ENCODE results near the gene BABAM2.

DNA sequence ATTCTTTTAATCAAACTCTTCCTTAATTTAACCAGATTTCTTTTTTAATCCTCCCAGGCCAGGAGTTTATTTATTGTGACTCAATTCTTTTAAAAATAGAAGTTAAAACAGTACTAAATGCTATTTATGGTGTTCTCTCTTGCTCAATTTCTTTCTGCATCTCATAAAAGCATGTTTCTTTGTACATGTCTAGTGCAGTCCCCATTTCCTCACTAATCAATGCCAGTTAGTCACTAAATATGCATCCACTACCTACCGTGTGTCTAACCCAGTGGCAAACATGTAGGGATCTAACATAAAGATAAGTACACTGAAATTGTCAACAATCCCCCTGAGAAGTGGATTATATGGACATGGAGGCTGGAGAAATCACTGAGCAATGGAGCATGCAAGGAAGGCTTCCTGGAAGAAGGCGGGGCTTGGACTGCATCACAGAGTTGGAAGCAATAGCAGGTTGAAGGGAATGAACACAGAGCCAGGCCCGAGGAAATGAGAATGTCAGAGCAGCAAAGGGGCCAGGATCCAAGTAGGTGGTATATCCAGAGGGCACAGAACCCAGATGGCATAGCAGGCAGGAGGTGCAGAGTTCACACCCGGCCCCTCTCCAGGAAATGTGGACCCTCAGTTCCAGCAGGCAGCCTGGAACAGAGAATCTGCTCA is 396.9 kb downstream of the BABAM2 start:
- TF ChIP-seq, protein P1, sequence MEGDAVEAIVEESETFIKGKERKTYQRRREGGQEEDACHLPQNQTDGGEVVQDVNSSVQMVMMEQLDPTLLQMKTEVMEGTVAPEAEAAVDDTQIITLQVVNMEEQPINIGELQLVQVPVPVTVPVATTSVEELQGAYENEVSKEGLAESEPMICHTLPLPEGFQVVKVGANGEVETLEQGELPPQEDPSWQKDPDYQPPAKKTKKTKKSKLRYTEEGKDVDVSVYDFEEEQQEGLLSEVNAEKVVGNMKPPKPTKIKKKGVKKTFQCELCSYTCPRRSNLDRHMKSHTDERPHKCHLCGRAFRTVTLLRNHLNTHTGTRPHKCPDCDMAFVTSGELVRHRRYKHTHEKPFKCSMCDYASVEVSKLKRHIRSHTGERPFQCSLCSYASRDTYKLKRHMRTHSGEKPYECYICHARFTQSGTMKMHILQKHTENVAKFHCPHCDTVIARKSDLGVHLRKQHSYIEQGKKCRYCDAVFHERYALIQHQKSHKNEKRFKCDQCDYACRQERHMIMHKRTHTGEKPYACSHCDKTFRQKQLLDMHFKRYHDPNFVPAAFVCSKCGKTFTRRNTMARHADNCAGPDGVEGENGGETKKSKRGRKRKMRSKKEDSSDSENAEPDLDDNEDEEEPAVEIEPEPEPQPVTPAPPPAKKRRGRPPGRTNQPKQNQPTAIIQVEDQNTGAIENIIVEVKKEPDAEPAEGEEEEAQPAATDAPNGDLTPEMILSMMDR (conservative IDR thresholded peaks at IDR 0.05) = no peak
- no peak for TF ChIP-seq EZH2 (IDR thresholded peaks at IDR 0.05; ENCODE audit: low read depth)
